Mononuclear cell (primary cell): ENCODE data around the gene MAFB. TPM values are rescaled to one million over a fixed set of nuclear protein-coding genes. Genes with fewer than 3 reads are reported as not detected.
"Not testable (repeated sequence)": the region's sequence is repeated elsewhere in the genome, so short reads cannot be mapped to it uniquely, and the experiment has no call there.

Experiments used
- H3K27me3 ChIP-seq: 2 replicates; pipeline ENCODE4 v1.6.0; 2011; ENCODE audit warnings: low read length, control low read depth; ENCODE audit not compliant: insufficient read depth
- H3K4me1 ChIP-seq: 2 replicates; pipeline ENCODE4 v1.5.1; 2011; ENCODE audit warnings: mild to moderate bottlenecking, low read length, control low read depth; ENCODE audit not compliant: insufficient read depth
- H3K4me3 ChIP-seq: 2 replicates; pipeline ENCODE4 v1.5.1; 2011; ENCODE audit warnings: mild to moderate bottlenecking, low read length, moderate library complexity
- H3K9me3 ChIP-seq: 2 replicates; pipeline ENCODE4 v1.5.1; 2011; ENCODE audit warnings: low read depth, mild to moderate bottlenecking, control low read depth, low read length
- total RNA-seq: library from RNA; depleted of rRNA; stranded (reverse); fragments of >200 nt; gene quantifications from one replicate; pipeline ENCODE4 v1.2.3, GENCODE V29; 2012

Gene MAFB
- 122 TPM for total RNA-seq

GRCh38 chr20:40689100-40689942 is at the start of gene MAFB:
Gene MAFB (minus strand): TSS chr20:40689236. CDS start chr20:40688850, 386 bp downstream.
- no peaks in the 10 kb centered on the region for H3K9me3 ChIP-seq
- H3K4me1 ChIP-seq = peaks cover 36% of the 10 kb centered on the region
- peak within 1 kb of the TSS; percentile 74 for H3K4me3 ChIP-seq
- H3K27me3 ChIP-seq = peaks cover 76% of the 10 kb centered on the region

DNA sequence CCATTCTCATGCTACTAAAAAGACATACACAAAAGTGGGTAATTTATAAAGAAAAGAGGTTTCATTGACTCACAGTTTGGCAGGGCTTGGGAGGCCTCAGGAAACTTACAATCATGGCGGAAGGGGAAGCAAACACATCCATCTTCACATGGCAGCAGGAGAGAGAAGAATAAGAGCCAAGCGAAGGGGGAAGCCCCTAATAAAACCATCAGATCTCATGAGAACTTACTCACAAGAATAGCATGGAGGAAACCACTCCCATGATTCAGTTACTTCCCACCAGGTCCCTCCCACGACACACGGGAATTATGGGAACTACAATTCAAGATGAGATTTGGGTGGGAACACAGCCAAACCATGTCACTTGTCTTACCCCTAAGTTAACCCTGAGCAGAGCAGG is 47.4 kb upstream of the MAFB start:
- H3K4me3 ChIP-seq, H3K4me1 ChIP-seq, H3K9me3 ChIP-seq: not testable (repeated sequence)
- H3K27me3 ChIP-seq = peaks cover 19% of the 10 kb centered on the region

DNA sequence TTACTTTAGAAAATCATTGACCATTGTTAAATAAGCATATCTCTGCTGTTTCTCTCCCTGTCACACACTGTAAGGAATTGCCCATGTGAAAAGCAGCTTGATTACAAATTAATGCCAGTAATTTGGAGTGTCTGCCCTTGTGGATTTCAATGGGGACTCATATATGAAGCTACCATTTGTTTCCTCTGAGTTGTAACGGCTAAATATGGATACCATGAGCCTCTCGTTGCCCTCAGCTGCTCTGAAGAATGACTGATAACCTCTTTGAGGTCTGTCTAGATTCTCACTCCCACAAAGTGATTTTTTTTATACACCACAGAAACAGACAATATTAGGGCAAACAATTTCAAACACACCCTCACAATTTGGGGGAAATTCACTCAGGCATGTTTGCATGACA is 40.0 kb upstream of the MAFB start:
- peaks cover 19% of the 10 kb centered on the region for H3K27me3 ChIP-seq
- H3K4me1 ChIP-seq = no peaks in the 10 kb centered on the region
- H3K4me3 ChIP-seq = no peak overlapping the region
- H3K9me3 ChIP-seq = no peaks in the 10 kb centered on the region

GRCh38 chr20:40728470-40728869 is 39.4 kb upstream of the MAFB start:
- H3K27me3 ChIP-seq = peaks cover 13% of the 10 kb centered on the region
- no peaks in the 10 kb centered on the region for H3K9me3 ChIP-seq

DNA sequence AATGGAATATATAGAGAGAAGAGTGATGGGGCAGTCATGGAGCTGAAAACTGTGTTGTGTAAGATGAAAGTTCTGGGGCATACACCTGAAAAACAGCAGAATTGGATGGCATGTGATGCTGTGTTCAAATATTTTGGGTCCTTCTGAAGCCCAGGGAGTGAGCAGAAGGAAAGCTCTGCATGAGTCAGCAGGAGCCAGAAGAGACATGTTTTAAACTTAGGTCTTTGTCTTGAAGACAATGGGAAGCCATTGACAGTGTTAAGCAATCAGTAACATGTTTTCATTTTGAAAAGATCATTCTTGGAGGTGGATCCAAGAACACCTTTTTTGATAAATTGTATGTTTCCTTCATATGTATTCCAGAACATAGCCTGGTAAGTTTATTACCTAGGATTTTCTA is 38.9 kb upstream of the MAFB start:
- H3K4me3 ChIP-seq = no peak overlapping the region
- H3K27me3 ChIP-seq = peaks cover 11% of the 10 kb centered on the region
- no peaks in the 10 kb centered on the region for H3K4me1 ChIP-seq
- H3K9me3 ChIP-seq = no peaks in the 10 kb centered on the region

More at GRCh38 chr20:40728470-40728869, 39.4 kb upstream of the MAFB start:
- H3K4me3 ChIP-seq = no peak overlapping the region
- H3K4me1 ChIP-seq = no peaks in the 10 kb centered on the region

GRCh38 chr20:40726776-40727175 is 37.7 kb upstream of the MAFB start:
- no peak overlapping the region for H3K4me3 ChIP-seq
- no peaks in the 10 kb centered on the region for H3K4me1 ChIP-seq
- H3K9me3 ChIP-seq = no peaks in the 10 kb centered on the region
- H3K27me3 ChIP-seq = peaks cover 10% of the 10 kb centered on the region

GRCh38 chr20:40724566-40724965 is 35.5 kb upstream of the MAFB start:
- Histone ChIP-seq H3K9me3 (no peaks in the 10 kb centered on the region), H3K27me3 (peaks cover 10% of the 10 kb centered on the region), H3K4me3 (no peak overlapping the region), H3K4me1 (peaks cover 18% of the 10 kb centered on the region)

DNA sequence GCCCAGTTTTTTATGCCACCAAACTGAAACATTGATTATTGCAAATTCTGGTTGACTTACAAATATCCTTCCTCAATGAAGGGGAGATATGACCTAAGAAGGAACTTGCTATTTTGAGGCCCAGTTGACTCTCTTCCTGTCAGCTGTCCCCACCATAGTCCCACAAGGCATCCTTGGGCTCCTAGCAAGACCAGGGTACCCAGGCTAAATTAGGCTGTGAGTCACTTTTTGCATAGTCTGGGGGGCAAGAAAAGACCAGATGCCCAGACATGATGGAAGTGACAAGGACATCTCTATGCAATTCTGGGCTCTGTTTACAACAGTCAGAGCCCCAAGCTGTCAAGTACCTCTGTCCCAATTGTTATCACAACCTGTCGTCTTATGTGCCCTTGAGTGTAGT is 31.8 kb upstream of the MAFB start:
- H3K4me1 ChIP-seq = peaks cover 30% of the 10 kb centered on the region

GRCh38 chr20:40720099-40720498 is 31.1 kb upstream of the MAFB start:
- no peaks in the 10 kb centered on the region for H3K9me3 ChIP-seq
- peaks cover 30% of the 10 kb centered on the region for H3K4me1 ChIP-seq
- no peak overlapping the region for H3K4me3 ChIP-seq
- H3K27me3 ChIP-seq = peaks cover 3% of the 10 kb centered on the region

More for the DNA sequence above, 31.8 kb upstream of the MAFB start:
- Histone ChIP-seq H3K27me3 (peaks cover 3% of the 10 kb centered on the region), H3K9me3 (no peaks in the 10 kb centered on the region), H3K4me3 (no peak overlapping the region)

- Histone ChIP-seq H3K9me3 (no peaks in the 10 kb centered on the region), H3K4me1 (peaks cover 30% of the 10 kb centered on the region), H3K4me3 (no peak overlapping the region), H3K27me3 (peaks cover 3% of the 10 kb centered on the region)
Measured at GRCh38 chr20:40718982-40719729, 30.1 kb upstream of the MAFB start.

- no peaks in the 10 kb centered on the region for H3K9me3 ChIP-seq
- peaks cover 30% of the 10 kb centered on the region for H3K4me1 ChIP-seq
- no peak overlapping the region for H3K4me3 ChIP-seq
- H3K27me3 ChIP-seq = peaks cover 3% of the 10 kb centered on the region
Measured at GRCh38 chr20:40718214-40718977, 29.4 kb upstream of the MAFB start.

- Histone ChIP-seq H3K27me3 (peaks cover 3% of the 10 kb centered on the region), H3K4me1 (peaks cover 30% of the 10 kb centered on the region), H3K9me3 (no peaks in the 10 kb centered on the region), H3K4me3 (no peak overlapping the region)
Measured at GRCh38 chr20:40717343-40717865, 28.4 kb upstream of the MAFB start.

- H3K4me1 ChIP-seq = peaks cover 22% of the 10 kb centered on the region
- H3K9me3 ChIP-seq = no peaks in the 10 kb centered on the region
- H3K4me3 ChIP-seq = no peak overlapping the region
- H3K27me3 ChIP-seq = peaks cover 19% of the 10 kb centered on the region
Measured at GRCh38 chr20:40715491-40715890, 26.5 kb upstream of the MAFB start.

DNA sequence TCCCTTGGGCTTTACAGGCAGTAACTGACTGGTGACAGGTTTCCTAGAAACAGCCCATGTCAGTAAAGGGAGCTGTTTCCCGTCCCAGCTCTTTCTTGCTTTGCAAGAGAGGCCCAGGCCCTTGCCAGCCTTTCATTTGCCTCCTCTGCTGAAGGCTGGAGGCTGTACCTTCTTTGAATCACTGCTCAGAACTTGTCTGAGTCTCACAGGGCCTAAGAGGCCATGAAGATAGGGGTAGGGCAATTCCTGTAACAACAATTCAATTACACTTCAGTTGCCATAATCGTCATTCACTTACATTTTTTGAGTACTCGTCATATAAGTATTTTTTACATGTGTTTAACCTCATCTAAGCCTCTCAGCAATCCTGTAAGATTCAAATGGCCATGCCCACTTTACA is 25.9 kb upstream of the MAFB start:
- Histone ChIP-seq H3K4me1 (peaks cover 16% of the 10 kb centered on the region), H3K27me3 (peaks cover 19% of the 10 kb centered on the region), H3K4me3 (no peak overlapping the region), H3K9me3 (no peaks in the 10 kb centered on the region)

DNA sequence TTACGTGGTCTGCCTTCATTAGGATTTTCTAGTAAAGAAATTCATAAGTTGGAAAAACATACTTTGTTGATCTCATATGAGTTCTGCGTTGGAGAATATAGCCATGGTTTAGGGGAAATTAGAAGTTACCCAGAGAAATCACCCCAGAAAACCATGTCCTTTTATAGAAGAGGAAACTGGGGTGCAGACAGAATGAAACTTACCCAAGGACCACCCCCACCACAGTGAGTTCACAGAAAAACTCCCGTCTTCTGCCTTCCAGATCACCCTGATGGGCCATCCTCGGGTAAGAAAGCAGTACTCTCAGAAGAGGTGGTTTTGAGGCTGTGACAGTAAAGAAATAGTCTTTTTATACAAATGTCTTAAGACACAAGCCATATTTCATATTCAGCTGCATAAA is 25.1 kb upstream of the MAFB start:
- no peaks in the 10 kb centered on the region for H3K9me3 ChIP-seq
- H3K4me3 ChIP-seq = no peak overlapping the region
- H3K27me3 ChIP-seq = peaks cover 22% of the 10 kb centered on the region
- peaks cover 8% of the 10 kb centered on the region for H3K4me1 ChIP-seq
